GM18499 (cell line): ENCODE results near the gene ELFN1.

Experiments
- ATAC-seq: cut with Tn5 transposase; IDR thresholded peaks from one replicate; pipeline ENCODE4 v1.9.1; 2021; ENCODE audit warnings: moderate number of reproducible peaks; ENCODE audit not compliant: insufficient read depth, unreplicated experiment

ELFN1 gene

GRCh38 chr7:1692515-1693418 is 22.7 kb downstream of the ELFN1 start:
- no peak for ATAC-seq

DNA sequence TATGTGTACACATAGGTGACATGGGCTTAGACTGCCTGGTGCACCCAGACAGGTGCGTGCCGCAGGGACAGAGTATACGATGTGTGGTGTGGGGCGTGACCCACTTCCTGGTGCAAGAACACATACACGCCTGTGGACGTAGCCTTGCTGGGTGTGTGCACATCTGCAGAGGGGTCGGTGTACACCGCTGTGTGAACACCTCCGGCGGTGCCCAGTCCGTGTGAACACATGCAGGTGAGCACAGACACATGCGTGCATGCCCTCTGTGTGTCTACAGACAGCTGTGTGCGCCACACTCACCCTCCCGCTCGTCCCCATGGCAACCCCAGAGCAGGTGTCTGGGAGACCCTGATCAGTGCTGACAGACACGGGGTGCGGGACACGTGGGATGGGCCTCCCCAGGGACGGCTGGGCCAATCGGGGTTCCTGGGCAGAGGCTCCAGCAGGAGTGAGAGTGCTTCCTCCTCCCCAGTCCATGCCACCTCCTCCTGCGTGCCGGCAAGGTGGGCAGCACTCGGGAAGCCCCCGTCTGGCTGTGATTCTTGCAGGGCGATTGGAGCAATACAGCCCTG is 23.4 kb downstream of the ELFN1 start:
- ATAC-seq = no peak

GRCh38 chr7:1693991-1694524 is 24.0 kb downstream of the ELFN1 start:
- no peak for ATAC-seq

DNA sequence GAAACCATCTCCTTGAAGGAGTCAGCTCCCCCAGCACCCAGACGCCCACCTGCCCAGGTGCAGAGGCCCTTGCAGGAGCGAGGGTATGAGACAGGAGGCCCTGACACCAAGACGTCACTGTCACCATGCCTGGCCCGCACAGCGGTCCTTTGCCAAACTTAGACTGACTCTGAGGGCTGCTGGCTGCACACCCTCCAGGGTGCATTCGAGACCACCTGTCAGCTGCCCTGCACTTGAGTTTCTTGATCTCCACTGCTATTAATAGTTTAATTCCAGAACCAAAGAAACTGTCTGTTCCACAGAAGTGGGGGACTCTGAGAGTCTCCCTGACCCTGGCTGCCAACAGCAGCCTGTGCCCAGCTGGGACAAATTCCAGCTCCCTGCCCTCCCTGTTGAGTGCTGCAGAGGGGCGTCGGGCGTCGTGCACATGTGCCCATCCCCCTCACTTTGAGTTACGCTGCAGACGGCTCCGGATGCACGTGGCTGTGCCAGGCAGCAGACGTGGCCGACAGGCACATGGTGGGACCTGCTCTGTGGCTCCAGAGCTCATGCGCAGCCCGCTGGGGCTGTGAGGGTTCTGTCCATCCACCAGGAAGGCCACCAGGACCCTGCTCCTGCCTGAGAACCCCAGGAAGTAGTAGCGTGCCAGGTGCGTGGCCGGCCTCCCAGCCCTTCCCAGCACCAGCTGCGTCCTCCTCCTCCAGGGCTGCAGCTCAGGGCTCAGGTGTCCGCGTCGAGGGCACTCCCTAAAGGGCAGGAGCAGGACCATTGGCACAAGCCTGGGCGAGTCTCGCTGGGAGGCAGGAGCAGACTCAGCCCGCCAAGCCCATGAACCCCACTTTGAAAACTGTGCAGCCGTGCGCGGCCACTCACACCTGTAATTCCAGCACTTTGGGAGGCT is 24.8 kb downstream of the ELFN1 start:
- no peak for ATAC-seq

DNA sequence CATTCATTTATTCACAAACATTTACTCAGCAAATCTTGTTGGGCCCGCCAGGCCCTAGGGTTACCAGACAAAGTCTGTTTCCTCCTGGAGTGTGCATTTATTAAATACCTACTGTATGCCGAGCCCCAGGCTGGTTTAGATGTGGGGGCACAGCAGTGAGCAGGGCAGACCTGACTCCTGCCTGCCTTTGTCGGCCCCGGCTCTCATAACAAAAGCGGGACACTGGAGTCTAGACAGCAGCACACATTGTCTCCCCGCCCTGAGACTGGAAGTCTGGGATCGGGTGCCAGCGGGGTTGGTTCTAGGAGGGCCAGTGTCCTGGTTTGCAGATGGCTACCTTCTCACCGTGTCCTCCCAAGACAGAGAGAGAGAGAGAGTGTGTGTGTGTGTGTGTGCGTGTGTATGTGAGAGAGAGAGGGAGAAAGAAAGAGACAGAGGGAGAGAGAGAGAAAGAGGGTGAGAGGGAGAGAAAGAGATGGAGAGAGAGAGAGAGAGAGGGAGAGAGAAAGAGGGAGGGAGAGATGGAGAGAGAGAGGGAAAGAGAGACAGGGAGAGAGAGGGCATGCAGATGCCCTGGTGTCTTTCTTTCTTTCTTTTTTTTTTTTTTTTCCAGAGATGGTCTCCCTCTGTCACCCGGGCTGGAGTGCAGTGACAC is 25.9 kb downstream of the ELFN1 start:
- ATAC-seq = no peak

GRCh38 chr7:1696671-1697498 is 26.8 kb downstream of the ELFN1 start:
- no peak for ATAC-seq

GRCh38 chr7:1697499-1698125 is 27.5 kb downstream of the ELFN1 start:
- ATAC-seq = no peak

- ATAC-seq = no peak
Observed at GRCh38 chr7:1698201-1698600, 28.1 kb downstream of the ELFN1 start.

DNA sequence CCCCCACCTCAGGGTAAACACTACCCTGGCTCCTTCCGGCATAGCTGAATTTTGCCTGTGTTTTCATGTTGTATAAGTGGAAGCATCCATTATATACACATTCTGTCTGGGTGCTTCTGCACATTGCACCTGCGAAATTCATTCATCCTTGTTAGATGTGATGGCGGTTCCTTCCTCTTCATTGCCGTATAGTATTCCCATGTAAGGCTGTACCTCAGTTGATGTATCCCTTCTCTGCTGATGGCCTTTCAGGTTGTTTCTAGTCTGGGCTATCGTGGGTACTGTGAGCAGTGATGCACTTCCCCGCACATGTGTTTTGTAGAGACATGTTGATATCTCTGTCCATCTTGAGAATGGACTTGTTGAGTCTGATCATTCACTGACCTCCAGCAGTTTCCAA is 28.9 kb downstream of the ELFN1 start:
- no peak for ATAC-seq

- no peak for ATAC-seq
Observed at GRCh38 chr7:1700086-1700485, 30.0 kb downstream of the ELFN1 start.

DNA sequence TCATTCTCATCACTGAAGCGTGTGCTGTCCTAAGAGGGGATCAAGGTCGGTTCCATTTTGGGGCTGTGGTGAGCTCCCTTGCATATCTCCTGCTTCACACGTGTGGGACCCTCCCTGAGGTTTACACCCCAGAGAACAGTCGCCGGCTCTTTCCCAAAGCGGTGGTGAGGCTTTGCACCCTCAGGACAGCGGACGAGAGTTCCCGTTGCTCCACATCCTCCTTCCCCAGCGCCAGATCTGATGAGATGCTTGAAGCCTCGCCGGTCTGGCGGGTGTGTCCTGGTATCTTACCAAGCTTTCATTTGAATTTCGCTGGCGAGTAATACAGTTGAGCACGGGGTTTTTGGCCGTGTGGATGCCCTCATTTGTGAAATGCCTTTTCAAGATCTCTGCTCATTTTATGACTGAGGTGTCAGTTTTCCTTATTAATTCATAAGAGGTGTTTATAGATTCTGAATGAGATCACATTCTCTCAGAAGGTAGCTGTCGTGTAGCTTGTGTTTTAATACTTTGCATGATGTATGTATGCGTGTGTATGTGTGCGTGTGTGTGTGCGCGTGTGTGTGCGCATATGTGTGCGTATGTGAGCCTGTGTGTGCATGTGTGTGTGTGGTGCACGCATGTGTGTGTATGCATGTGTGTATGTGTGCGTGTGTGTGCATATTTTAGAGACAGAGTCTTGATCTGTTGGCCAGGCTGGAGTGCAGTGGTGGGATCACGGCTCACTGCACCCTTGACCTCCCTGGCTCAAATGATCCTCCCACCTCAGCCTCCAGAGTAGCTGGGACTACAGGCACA is 30.7 kb downstream of the ELFN1 start:
- ATAC-seq = no peak

- no peak for ATAC-seq
Observed at GRCh38 chr7:1702652-1703051, 32.6 kb downstream of the ELFN1 start.

- no peak for ATAC-seq
Observed at GRCh38 chr7:1703441-1703840, 33.4 kb downstream of the ELFN1 start.

- no peak for ATAC-seq
Observed at GRCh38 chr7:1703871-1704810, 34.1 kb downstream of the ELFN1 start.

DNA sequence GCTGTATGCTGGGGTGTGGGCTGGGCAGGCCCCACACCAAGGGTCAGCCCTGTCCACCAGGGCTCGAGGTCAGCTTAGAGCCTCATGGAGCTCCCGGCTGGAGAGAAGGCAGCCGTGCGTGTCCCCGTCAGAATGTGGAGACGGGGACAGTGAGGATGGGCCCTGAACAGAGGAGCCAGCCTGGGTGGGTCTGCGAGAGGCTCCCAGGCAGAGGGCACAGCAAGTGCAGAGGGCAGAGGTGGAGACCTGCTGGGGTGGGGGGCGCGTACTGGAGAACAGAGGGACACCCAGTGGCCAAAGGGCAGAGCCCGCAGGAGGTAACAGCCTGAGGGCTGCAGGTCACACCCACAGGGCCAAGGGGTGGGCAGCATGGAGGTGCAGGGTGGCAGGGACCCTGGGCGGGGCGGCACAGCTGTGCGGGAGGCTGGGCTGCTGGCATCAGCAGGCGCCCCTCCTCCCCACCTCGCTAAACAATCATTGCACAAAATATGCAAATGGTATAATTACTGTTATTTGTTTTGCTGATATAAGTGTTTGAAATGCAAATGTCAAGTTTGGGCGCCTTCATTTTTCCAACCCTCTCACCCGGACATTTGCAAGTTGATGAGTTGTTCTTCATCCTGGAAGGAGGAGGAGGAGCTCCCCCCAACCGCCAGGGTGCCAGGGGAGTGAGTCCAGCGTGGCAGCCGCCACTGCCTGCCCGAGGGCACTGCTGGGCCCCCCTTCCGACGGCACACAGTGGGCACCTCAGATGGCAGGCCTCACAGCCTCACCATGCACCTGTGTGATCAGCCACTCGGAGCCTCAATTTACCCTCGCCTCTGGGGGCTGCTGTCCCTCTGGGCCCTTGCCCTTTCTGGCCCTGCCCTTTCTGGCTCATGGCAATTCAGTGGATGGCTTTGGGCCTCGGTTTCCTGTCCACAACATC is 35.0 kb downstream of the ELFN1 start:
- ATAC-seq = no peak

GRCh38 chr7:1705856-1706255 is 35.8 kb downstream of the ELFN1 start:
- no peak for ATAC-seq
